KMS-11 (cell line): Measurements from ENCODE around the gene TMEFF2.

Experiments
- H2AFZ ChIP-seq: fragments of 200-600 bp; sonication (generic); 2 replicates; pipeline ENCODE4 v1.6.1; 2016; ENCODE audit warnings: antibody characterized with exemption, mixed run types, low read depth
- H3K27ac ChIP-seq: fragments of 200-600 bp; sonication (generic); 2 replicates; pipeline ENCODE4 v1.6.1; 2016; ENCODE audit warnings: mild to moderate bottlenecking, mixed run types
- H3K27me3 ChIP-seq: fragments of 200-600 bp; sonication (generic); 2 replicates; pipeline ENCODE4 v1.6.1; 2017; ENCODE audit warnings: mild to moderate bottlenecking, low read depth, mixed run types, moderate library complexity; ENCODE audit not compliant: insufficient read depth
- H3K36me3 ChIP-seq: fragments of 200-600 bp; sonication (generic); 2 replicates; pipeline ENCODE4 v1.6.1; 2017; ENCODE audit warnings: mild to moderate bottlenecking, mixed run types; ENCODE audit not compliant: insufficient read depth
- H3K4me1 ChIP-seq: fragments of 200-600 bp; sonication (generic); 2 replicates; pipeline ENCODE4 v1.6.1; 2016; ENCODE audit warnings: mild to moderate bottlenecking, low read depth, mixed run types; ENCODE audit not compliant: poor library complexity, severe bottlenecking
- H3K4me2 ChIP-seq: fragments of 200-600 bp; sonication (generic); 2 replicates; pipeline ENCODE4 v1.7.0; 2016; ENCODE audit warnings: mild to moderate bottlenecking, mixed run types
- H3K4me3 ChIP-seq: fragments of 200-600 bp; sonication (generic); IDR thresholded peaks from 2 replicates; pipeline ENCODE4 v1.6.1; 2017; ENCODE audit warnings: low read depth, low read length, mixed read lengths; ENCODE audit not compliant: insufficient read depth
- H3K79me2 ChIP-seq: fragments of 200-600 bp; sonication (generic); 2 replicates; pipeline ENCODE4 v1.6.1; 2016; ENCODE audit warnings: low read depth, mixed run types; ENCODE audit not compliant: insufficient read depth
- H3K9ac ChIP-seq: fragments of 200-600 bp; sonication (generic); 2 replicates; pipeline ENCODE4 v1.6.1; 2016; ENCODE audit warnings: mild to moderate bottlenecking, mixed run types
- H4K20me1 ChIP-seq: fragments of 200-600 bp; sonication (generic); 2 replicates; pipeline ENCODE4 v1.6.1; 2016; ENCODE audit warnings: mild to moderate bottlenecking, mixed run types; ENCODE audit not compliant: insufficient read depth
- CTCF ChIP-seq: fragments of 200-600 bp; sonication (generic); conservative IDR thresholded peaks from 2 replicates; pipeline ENCODE4 v1.6.1; 2017; ENCODE audit warnings: low read depth, mild to moderate bottlenecking, antibody characterized with exemption, low read length, moderate library complexity, mixed read lengths

The TMEFF2 gene

GRCh38 chr2:192026825-192027120 lies 168.0 kb downstream of the TMEFF2 start:
- Histone ChIP-seq H3K9ac (no peak overlapping the region), H4K20me1 (no peaks in the 10 kb centered on the region), H3K36me3 (no peaks in the 10 kb centered on the region), H3K27me3 (no peaks in the 10 kb centered on the region), H3K79me2 (no peaks in the 10 kb centered on the region), H2AFZ (no peak overlapping the region), H3K4me2 (no peak overlapping the region), H3K4me1 (no peaks in the 10 kb centered on the region), H3K27ac (no peak overlapping the region), H3K4me3 (no peak overlapping the region)
- no peak for TF ChIP-seq CTCF

GRCh38 chr2:192026059-192026824 lies 168.5 kb downstream of the TMEFF2 start:
- Histone ChIP-seq H3K4me2 (no peak overlapping the region), H4K20me1 (no peaks in the 10 kb centered on the region), H3K4me1 (no peaks in the 10 kb centered on the region), H3K79me2 (no peaks in the 10 kb centered on the region), H2AFZ (no peak overlapping the region), H3K9ac (no peak overlapping the region), H3K4me3 (no peak overlapping the region), H3K27ac (no peak overlapping the region), H3K36me3 (no peaks in the 10 kb centered on the region), H3K27me3 (no peaks in the 10 kb centered on the region)
- TF ChIP-seq CTCF, result no peak

- no peaks in the 10 kb centered on the region for H3K36me3 ChIP-seq
- no peak overlapping the region for H2AFZ ChIP-seq
- no peak overlapping the region for H3K4me2 ChIP-seq
- H3K79me2 ChIP-seq, result no peaks in the 10 kb centered on the region
- no peaks in the 10 kb centered on the region for H3K27me3 ChIP-seq
- TF ChIP-seq CTCF, result no peak
- H3K4me3 ChIP-seq, result no peak overlapping the region
- no peak overlapping the region for H3K27ac ChIP-seq
- H4K20me1 ChIP-seq, result no peaks in the 10 kb centered on the region
- no peaks in the 10 kb centered on the region for H3K4me1 ChIP-seq
- H3K9ac ChIP-seq, result no peak overlapping the region
Observed at GRCh38 chr2:192025637-192026036, 169.1 kb downstream of the TMEFF2 start.

- Histone ChIP-seq H3K27me3 (no peaks in the 10 kb centered on the region), H2AFZ (no peak overlapping the region), H3K27ac (no peak overlapping the region), H3K4me1 (no peaks in the 10 kb centered on the region), H3K4me2 (no peak overlapping the region), H3K79me2 (no peaks in the 10 kb centered on the region), H4K20me1 (no peaks in the 10 kb centered on the region), H3K4me3 (no peak overlapping the region), H3K36me3 (no peaks in the 10 kb centered on the region), H3K9ac (no peak overlapping the region)
- TF ChIP-seq CTCF, result no peak
Observed at GRCh38 chr2:192023006-192023405, 171.7 kb downstream of the TMEFF2 start.
